Uterus (tissue), 2 donors: ENCODE measurements around the gene SNX5.
A peak's percentile ranks its signal among the peaks of the same experiment; 100 is the strongest.

ENCODE experiments used
- CTCF ChIP-seq, 4 experiments: fragments of 200-600 bp in 2 of 4; fragments of 450-650 bp in 2 of 4; sonication (generic) in 2 of 4; IDR thresholded peaks; one replicate each; pipeline ENCODE4 v1.5.1; 2016 to 2019; ENCODE audit warnings: antibody characterized with exemption in 4 of 4, mild to moderate bottlenecking in 2 of 4, moderate library complexity in 1 of 4
- POLR2A ChIP-seq, 2 donors: fragments of 450-650 bp; IDR thresholded peaks; one replicate each; pipeline ENCODE4 v1.6.1; 2016; ENCODE audit warnings: antibody characterized with exemption in 2 of 2, mild to moderate bottlenecking in 1 of 2, moderate library complexity in 1 of 2

GRCh38 chr20:17995967-17996819 lies 27.6 kb upstream of the SNX5 start:
- TF ChIP-seq CTCF (IDR thresholded peaks at IDR 0.05) (peak; percentile 89 to 96 (median 92)), POLR2A (IDR thresholded peaks at IDR 0.05) (no peak)
